SU-DHL-6 (cell line): ENCODE data around the gene SLC35F4.

Experiments
- CTCF ChIP-seq: fragments of 200-600 bp; sonication (generic); IDR thresholded peaks from one replicate; pipeline ENCODE4 v1.5.1; 2017; ENCODE audit warnings: antibody characterized with exemption, mild to moderate bottlenecking, low read length, moderate library complexity; ENCODE audit not compliant: insufficient read depth, poor library complexity, severe bottlenecking
- EZH2phosphoT487 ChIP-seq: fragments of 200-600 bp; sonication (generic), shearing (Covaris generic); conservative IDR thresholded peaks from 2 replicates; pipeline ENCODE4 v1.6.1; 2018; ENCODE audit warnings: mild to moderate bottlenecking, antibody characterized with exemption, low read length, moderate library complexity, mixed read lengths

GRCh38 chr14:57687416-57687815 is 178.5 kb downstream of the SLC35F4 start:
- TF ChIP-seq EZH2phosphoT487, result no peak
- TF ChIP-seq CTCF, result no peak
